IMR-90 (cell line): ENCODE measurements around the gene NFIA. TPM values are rescaled to one million over a fixed set of nuclear protein-coding genes. Genes with fewer than 3 reads are reported as not detected.

Experiments used
- ATAC-seq: fragments of 200-7000 bp; cut with Tn5 transposase; 2 replicates; pipeline ENCODE4 v1.9.1; 2020; ENCODE audit warnings: low read depth, mild to moderate bottlenecking, moderate library complexity
- BruUV-seq: library from RNA; stranded (reverse); fragments of 400-500 nt; replicated peaks from 2 replicates; lab custom pipeline; 2021; lab: Mats Ljungman, UMichigan
- CTCF ChIA-PET: fragments of 300-600 bp; formaldehyde crosslinking; extraction: SDS; loops from one replicate; lab custom pipeline; 2021; ENCODE audit warnings: antibody characterized with exemption; lab: Yijun Ruan, JAX
- POLR2A ChIA-PET: fragments of 300-600 bp; sonication (Branson Sonifier 250); formaldehyde crosslinking; loops from one replicate; lab custom pipeline; 2022; ENCODE audit warnings: antibody characterized with exemption; ENCODE audit not compliant: unreplicated experiment; lab: Charles Lee
- DNase-seq: peaks from one replicate; pipeline ENCODE4 v3.0.0; 2013
- H2AFZ ChIP-seq: replicated peaks from 2 replicates; pipeline ENCODE3; 2013; ENCODE audit warnings: low read length, mild to moderate bottlenecking; ENCODE audit not compliant: poor library complexity
- H2AK5ac ChIP-seq: 2 replicates; pipeline ENCODE4 v1.6.1; 2013; ENCODE audit warnings: low read depth, low read length, inconsistent platforms
- H2AK9ac ChIP-seq: replicated peaks from 2 replicates; pipeline ENCODE3; 2013; ENCODE audit warnings: mild to moderate bottlenecking, low read depth, low read length, moderate library complexity; ENCODE audit not compliant: poor library complexity
- H2BK120ac ChIP-seq: 2 replicates; pipeline ENCODE4 v1.6.1; 2013; ENCODE audit warnings: low read depth, low read length, inconsistent platforms
- H2BK15ac ChIP-seq: 3 replicates; pipeline ENCODE4 v1.6.1; 2013; ENCODE audit warnings: low read depth, low read length, inconsistent platforms
- H2BK20ac ChIP-seq: 2 replicates; pipeline ENCODE4 v1.6.1; 2013; ENCODE audit warnings: low read depth, mild to moderate bottlenecking, inconsistent platforms, low read length, moderate library complexity
- H2BK5ac ChIP-seq: 2 replicates; pipeline ENCODE4 v1.6.1; 2013; ENCODE audit warnings: mild to moderate bottlenecking, low read depth, low read length, inconsistent platforms; ENCODE audit not compliant: poor library complexity, severe bottlenecking
- H3K14ac ChIP-seq: replicated peaks from 2 replicates; pipeline ENCODE4 v1.6.1; 2013; ENCODE audit warnings: low read depth, low read length, inconsistent platforms
- H3K18ac ChIP-seq: 2 replicates; pipeline ENCODE4 v1.6.1; 2013; ENCODE audit warnings: low read depth, low read length, control low read depth
- H3K23ac ChIP-seq: 2 replicates; pipeline ENCODE4 v1.6.1; 2013; ENCODE audit warnings: low read depth, low read length, inconsistent platforms
- H3K27ac ChIP-seq: 2 replicates; pipeline ENCODE4 v1.5.1; 2013; ENCODE audit warnings: mild to moderate bottlenecking, control low read depth, low read length; ENCODE audit not compliant: insufficient read depth
- H3K27me3 ChIP-seq: 2 replicates; pipeline ENCODE4 v1.6.1; 2013; ENCODE audit warnings: low read length; ENCODE audit not compliant: control insufficient read depth, insufficient read depth
- H3K36me3 ChIP-seq: 2 replicates; pipeline ENCODE4 v1.6.1; 2013; ENCODE audit warnings: low read length, mixed read lengths; ENCODE audit not compliant: control insufficient read depth, insufficient read depth
- H3K4ac ChIP-seq: 2 replicates; pipeline ENCODE4 v1.6.1; 2013; ENCODE audit warnings: low read depth, low read length, inconsistent platforms
- H3K4me1 ChIP-seq: 2 replicates; pipeline ENCODE4 v1.6.1; 2013; ENCODE audit warnings: low read length, mixed read lengths; ENCODE audit not compliant: control insufficient read depth, insufficient read depth
- H3K4me2 ChIP-seq: 2 replicates; pipeline ENCODE4 v1.6.1; 2013; ENCODE audit warnings: low read depth, mild to moderate bottlenecking, control low read depth, low read length, moderate library complexity
- H3K4me3 ChIP-seq: 2 replicates; pipeline ENCODE4 v1.5.1; 2013; ENCODE audit warnings: low read depth, mild to moderate bottlenecking, control low read depth, low read length, moderate library complexity; ENCODE audit not compliant: insufficient read depth
- H3K56ac ChIP-seq: 2 replicates; pipeline ENCODE4 v1.6.1; 2013; ENCODE audit warnings: low read length, inconsistent platforms; ENCODE audit not compliant: insufficient read depth; ENCODE audit errors: extremely low read depth
- H3K79me1 ChIP-seq, 2 experiments: 2 replicates each; pipeline ENCODE4 v1.6.1; 2013; ENCODE audit warnings: low read length in 2 of 2, inconsistent platforms in 1 of 2, low read depth in 1 of 2
- H3K9ac ChIP-seq: 2 replicates; pipeline ENCODE4 v1.6.1; 2013; ENCODE audit warnings: low read depth, low read length, control low read depth
- H3K9me1 ChIP-seq: 2 replicates; pipeline ENCODE4 v1.6.1; 2013; ENCODE audit warnings: low read length, inconsistent platforms; ENCODE audit not compliant: insufficient read depth
- H3K9me3 ChIP-seq: 2 replicates; pipeline ENCODE4 v1.6.1; 2013; ENCODE audit warnings: low read length; ENCODE audit not compliant: control insufficient read depth, insufficient read depth
- H4K20me1 ChIP-seq: 2 replicates; pipeline ENCODE4 v1.6.1; 2013; ENCODE audit warnings: low read length, inconsistent platforms; ENCODE audit not compliant: insufficient read depth
- H4K5ac ChIP-seq: 2 replicates; pipeline ENCODE4 v1.6.1; 2013; ENCODE audit warnings: mild to moderate bottlenecking, low read depth, low read length, control low read depth
- H4K8ac ChIP-seq, 2 experiments: 2 replicates each; pipeline ENCODE4 v1.6.1; 2013; ENCODE audit warnings: low read depth in 2 of 2, low read length in 2 of 2, control low read depth in 1 of 2, inconsistent platforms in 1 of 2
- H4K91ac ChIP-seq: 2 replicates; pipeline ENCODE4 v1.6.1; 2013; ENCODE audit warnings: low read depth, low read length, inconsistent platforms; ENCODE audit not compliant: insufficient read depth
- BHLHE40 ChIP-seq: fragments of 150-350 bp; IDR thresholded peaks from 2 replicates; pipeline ENCODE4 v1.6.1; 2016; ENCODE audit warnings: mild to moderate bottlenecking, low read depth, low read length
- CEBPB ChIP-seq: IDR thresholded peaks from 2 replicates; pipeline ENCODE4 v1.6.1; 2012; ENCODE audit warnings: low read depth, low read length, improper control_type of control experiment
- CHD1 ChIP-seq: IDR thresholded peaks from 2 replicates; pipeline ENCODE4 v1.6.1; 2012; ENCODE audit warnings: low read depth, low read length, improper control_type of control experiment
- ELK1 ChIP-seq: fragments of 150-350 bp; IDR thresholded peaks from 2 replicates; pipeline ENCODE4 v1.6.1; 2016; ENCODE audit warnings: low read depth, mild to moderate bottlenecking, low read length, moderate library complexity, borderline replicate concordance
- FOS ChIP-seq: fragments of 150-350 bp; IDR thresholded peaks from 2 replicates; pipeline ENCODE4 v1.6.1; 2016; ENCODE audit warnings: low read depth, low read length
- MAFK ChIP-seq: IDR thresholded peaks from 2 replicates; pipeline ENCODE4 v1.6.1; 2012; ENCODE audit warnings: low read depth, low read length, improper control_type of control experiment
- MAZ ChIP-seq: IDR thresholded peaks from 2 replicates; pipeline ENCODE4 v1.6.1; 2012; ENCODE audit warnings: low read depth, mild to moderate bottlenecking, low read length, improper control_type of control experiment, moderate library complexity, borderline replicate concordance
- MXI1 ChIP-seq: IDR thresholded peaks from 2 replicates; pipeline ENCODE4 v1.6.1; 2012; ENCODE audit warnings: low read depth, mild to moderate bottlenecking, low read length, moderate library complexity, borderline replicate concordance
- NFE2L2 ChIP-seq: fragments of 150-350 bp; IDR thresholded peaks from 2 replicates; pipeline ENCODE4 v1.6.1; 2016; ENCODE audit warnings: low read depth, mild to moderate bottlenecking, low read length
- POLR2A ChIP-seq: IDR thresholded peaks from 2 replicates; pipeline ENCODE4 v1.6.1; 2012; ENCODE audit warnings: mild to moderate bottlenecking, low read depth, low read length
- RAD21 ChIP-seq: IDR thresholded peaks from 2 replicates; pipeline ENCODE4 v1.6.1; 2012; ENCODE audit warnings: low read length, improper control_type of control experiment
- RCOR1 ChIP-seq: IDR thresholded peaks from 2 replicates; pipeline ENCODE4 v1.6.1; 2012; ENCODE audit warnings: mild to moderate bottlenecking, low read length, improper control_type of control experiment; ENCODE audit not compliant: insufficient replicate concordance
- RFX5 ChIP-seq: IDR thresholded peaks from 2 replicates; pipeline ENCODE4 v1.8.0; 2012; ENCODE audit warnings: low read depth, mild to moderate bottlenecking, low read length, moderate library complexity
- SMC3 ChIP-seq: fragments of 150-350 bp; IDR thresholded peaks from 2 replicates; pipeline ENCODE4 v1.6.1; 2016; ENCODE audit warnings: low read depth, mild to moderate bottlenecking, antibody characterized with exemption, low read length, moderate library complexity
- USF2 ChIP-seq: fragments of 150-350 bp; IDR thresholded peaks from 2 replicates; pipeline ENCODE4 v1.6.1; 2017; ENCODE audit warnings: mild to moderate bottlenecking, antibody characterized with exemption, low read length, low read depth
- WGBS, 2 experiments: methylation state at CpG; one replicate each; pipeline versions ENCODE4 v1.1.5 to v1.1.7; 2013; ENCODE audit warnings: missing lambda C conversion rate in 2 of 2; ENCODE audit not compliant: insufficient read length in 1 of 2; ENCODE audit errors: extremely low coverage in 2 of 2; 5-methylcytosine and 5-hydroxymethylcytosine counted together
- dilution Hi-C: fragments of 300-500 bp; cut with HindIII; formaldehyde crosslinking; loops from one replicate; pipeline ENCODE4 v1.14.3; 2018; ENCODE audit warnings: low sequenced_read_pairs; ENCODE audit not compliant: unreplicated experiment
- in situ Hi-C: fragments of 300-500 bp; cut with MboI; formaldehyde crosslinking; loops from 3 replicates; pipeline ENCODE4 v1.14.3; 2019; ENCODE audit warnings: low sequenced_read_pairs, inconsistent platforms, mixed read lengths
- intact Hi-C: fragments of 100-400 bp; cut with micrococcal nuclease; formaldehyde crosslinking; loops from 2 replicates; pipeline ENCODE4 v1.10.0; 2022
- polyA plus RNA-seq, 3 experiments: library from polyadenylated mRNA; depleted of rRNA; stranded (reverse); fragments of >200 nt; gene quantifications; 2 replicates each; pipeline ENCODE4 v1.2.3, GENCODE V29; 2012; ENCODE audit warnings: low replicate concordance in 1 of 3
- total RNA-seq: library from RNA; depleted of rRNA; stranded (reverse); fragments of >200 nt; gene quantifications from 2 replicates; pipeline ENCODE4 v1.2.3, GENCODE V29; 2012
- TF ChIP-seq, protein P1 (sequence below): conservative IDR thresholded peaks from 2 replicates; pipeline ENCODE4 v1.5.1; 2012; ENCODE audit warnings: mild to moderate bottlenecking, low read depth, low read length, improper control_type of control experiment

Gene NFIA
- total and polyA plus RNA-seq, 2 of the 4 experiments (the other 2 are of a cell fraction): 1.6 to 2.2 TPM

- no peaks in the 10 kb centered on the region for H3K9me3 ChIP-seq
- dilution Hi-C loops: no loop called here
- ChIA-PET CTCF (no interaction called here), POLR2A (no interaction called here)
- intact Hi-C loops: no loop called here
- no peak overlapping the region for H2AK9ac ChIP-seq
- no peak overlapping the region for H3K14ac ChIP-seq
- H2BK5ac ChIP-seq: no peak overlapping the region
- in situ Hi-C loops: no loop called here
- no peak overlapping the region for H2AK5ac ChIP-seq
- H3K36me3 ChIP-seq: no peaks in the 10 kb centered on the region
- H2BK15ac ChIP-seq: no peak overlapping the region
- H2BK120ac ChIP-seq: no peak overlapping the region
- H3K23ac ChIP-seq: no peak overlapping the region
- H3K18ac ChIP-seq: no peak overlapping the region
- no peak overlapping the region for H3K56ac ChIP-seq
- no peak overlapping the region for H3K4ac ChIP-seq
- H3K9me1 ChIP-seq: no peaks in the 10 kb centered on the region
- H2BK20ac ChIP-seq: no peak overlapping the region
- no peak overlapping the region for H3K27ac ChIP-seq
- TF ChIP-seq MAFK (no peak), CHD1 (no peak), MXI1 (no peak), RCOR1 (no peak), FOS (no peak), USF2 (no peak), ELK1 (no peak), RFX5 (no peak), RAD21 (no peak), CEBPB (no peak), NFE2L2 (no peak), POLR2A (no peak), SMC3 (no peak), BHLHE40 (no peak), MAZ (no peak)
- TF ChIP-seq, protein P1, sequence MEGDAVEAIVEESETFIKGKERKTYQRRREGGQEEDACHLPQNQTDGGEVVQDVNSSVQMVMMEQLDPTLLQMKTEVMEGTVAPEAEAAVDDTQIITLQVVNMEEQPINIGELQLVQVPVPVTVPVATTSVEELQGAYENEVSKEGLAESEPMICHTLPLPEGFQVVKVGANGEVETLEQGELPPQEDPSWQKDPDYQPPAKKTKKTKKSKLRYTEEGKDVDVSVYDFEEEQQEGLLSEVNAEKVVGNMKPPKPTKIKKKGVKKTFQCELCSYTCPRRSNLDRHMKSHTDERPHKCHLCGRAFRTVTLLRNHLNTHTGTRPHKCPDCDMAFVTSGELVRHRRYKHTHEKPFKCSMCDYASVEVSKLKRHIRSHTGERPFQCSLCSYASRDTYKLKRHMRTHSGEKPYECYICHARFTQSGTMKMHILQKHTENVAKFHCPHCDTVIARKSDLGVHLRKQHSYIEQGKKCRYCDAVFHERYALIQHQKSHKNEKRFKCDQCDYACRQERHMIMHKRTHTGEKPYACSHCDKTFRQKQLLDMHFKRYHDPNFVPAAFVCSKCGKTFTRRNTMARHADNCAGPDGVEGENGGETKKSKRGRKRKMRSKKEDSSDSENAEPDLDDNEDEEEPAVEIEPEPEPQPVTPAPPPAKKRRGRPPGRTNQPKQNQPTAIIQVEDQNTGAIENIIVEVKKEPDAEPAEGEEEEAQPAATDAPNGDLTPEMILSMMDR: no peak
- no peak for ATAC-seq
- 83% methylated on average over 1 of the region's 6 CpGs; no CpG with 5 or more reads in 1 of the 2 experiments for WGBS, 2 experiments
- no peaks in the 10 kb centered on the region for H3K27me3 ChIP-seq
- no peaks in the 10 kb centered on the region for H3K4me1 ChIP-seq
- BruUV-seq: no TSS peak
- H4K5ac ChIP-seq: no peak overlapping the region
- no peak overlapping the region for H3K4me3 ChIP-seq
- H4K20me1 ChIP-seq: no peaks in the 10 kb centered on the region
- no peak overlapping the region for H2AFZ ChIP-seq
- no peak overlapping the region for H3K4me2 ChIP-seq
- no peaks in the 10 kb centered on the region for H3K79me1 ChIP-seq
- H4K8ac ChIP-seq: no peak overlapping the region
- no peak overlapping the region for H3K9ac ChIP-seq
- no peak for DNase-seq
- no peak overlapping the region for H4K91ac ChIP-seq
These were observed 405.4 kb downstream of the NFIA start for GRCh38 chr1:61487801-61488200.
